HEK293 (cell line): ENCODE results near the gene ZNF611.

Experiments
- ZNF274 ChIP-seq, 2 experiments: fragments of 200-500 bp in 1 of 2; fragments of 450-650 bp in 1 of 2; sonication (Bioruptor generic) in 1 of 2; formaldehyde crosslinking in 1 of 2; IDR thresholded peaks; 2 replicates each; pipeline versions ENCODE4 v1.5.1 to v1.6.1; 2014 to 2016; ENCODE audit warnings: borderline replicate concordance in 1 of 2, inconsistent platforms in 1 of 2, low read length in 1 of 2, missing biosample characterization in 1 of 2, missing genetic modification characterization in 1 of 2
- ZNF639 ChIP-seq: fragments of 450-650 bp; formaldehyde crosslinking; IDR thresholded peaks from 2 replicates; pipeline ENCODE4 v1.5.1; 2016; ENCODE audit warnings: missing biosample characterization, missing genetic modification characterization
- ZNF670 ChIP-seq: fragments of 450-650 bp; formaldehyde crosslinking; IDR thresholded peaks from 2 replicates; pipeline ENCODE4 v1.5.1; 2016; ENCODE audit warnings: missing biosample characterization, missing genetic modification characterization, low read depth
- ZNF777 ChIP-seq: fragments of 450-650 bp; formaldehyde crosslinking; IDR thresholded peaks from 2 replicates; pipeline ENCODE4 v1.5.1; 2017; ENCODE audit warnings: missing biosample characterization, missing genetic modification characterization, borderline replicate concordance
- TF ChIP-seq, protein P1 (sequence below): fragments of 450-650 bp; formaldehyde crosslinking; IDR thresholded peaks from 2 replicates; pipeline ENCODE4 v1.5.1; 2016; ENCODE audit warnings: missing biosample characterization, missing genetic modification characterization
- TF ChIP-seq, protein P2 (sequence below): fragments of 450-650 bp; formaldehyde crosslinking; IDR thresholded peaks from 2 replicates; pipeline ENCODE4 v1.5.1; 2016; ENCODE audit warnings: missing biosample characterization, missing genetic modification characterization

DNA sequence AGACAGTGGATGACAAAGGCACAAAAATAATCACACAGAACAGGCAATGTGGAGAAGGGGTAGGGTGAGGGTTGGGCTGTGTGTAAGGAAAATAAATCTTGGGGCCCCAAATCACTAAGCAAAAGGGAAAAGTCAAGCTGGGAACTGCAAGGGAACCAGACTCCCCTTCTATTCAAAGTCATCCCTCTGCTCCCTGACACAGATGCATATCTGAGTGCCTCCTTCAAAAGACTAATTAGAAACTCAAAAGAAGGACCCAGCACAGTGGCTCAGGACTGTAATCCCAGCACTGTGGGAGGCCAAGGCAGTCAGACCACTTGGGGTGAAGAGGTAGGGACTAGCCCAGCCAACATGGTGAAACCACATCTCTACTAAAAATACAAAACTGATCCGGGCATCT lies 18.3 kb downstream of the ZNF611 start:
- no peak for TF ChIP-seq ZNF777 (tag by site-specific recombination)
- TF ChIP-seq ZNF274 (IDR thresholded peaks at IDR 0.05; ENCODE audit: low read length): no peak
- TF ChIP-seq ZNF274 (tag by site-specific recombination; IDR thresholded peaks at IDR 0.05; ENCODE audit: borderline replicate concordance): no peak
- TF ChIP-seq, protein P1, sequence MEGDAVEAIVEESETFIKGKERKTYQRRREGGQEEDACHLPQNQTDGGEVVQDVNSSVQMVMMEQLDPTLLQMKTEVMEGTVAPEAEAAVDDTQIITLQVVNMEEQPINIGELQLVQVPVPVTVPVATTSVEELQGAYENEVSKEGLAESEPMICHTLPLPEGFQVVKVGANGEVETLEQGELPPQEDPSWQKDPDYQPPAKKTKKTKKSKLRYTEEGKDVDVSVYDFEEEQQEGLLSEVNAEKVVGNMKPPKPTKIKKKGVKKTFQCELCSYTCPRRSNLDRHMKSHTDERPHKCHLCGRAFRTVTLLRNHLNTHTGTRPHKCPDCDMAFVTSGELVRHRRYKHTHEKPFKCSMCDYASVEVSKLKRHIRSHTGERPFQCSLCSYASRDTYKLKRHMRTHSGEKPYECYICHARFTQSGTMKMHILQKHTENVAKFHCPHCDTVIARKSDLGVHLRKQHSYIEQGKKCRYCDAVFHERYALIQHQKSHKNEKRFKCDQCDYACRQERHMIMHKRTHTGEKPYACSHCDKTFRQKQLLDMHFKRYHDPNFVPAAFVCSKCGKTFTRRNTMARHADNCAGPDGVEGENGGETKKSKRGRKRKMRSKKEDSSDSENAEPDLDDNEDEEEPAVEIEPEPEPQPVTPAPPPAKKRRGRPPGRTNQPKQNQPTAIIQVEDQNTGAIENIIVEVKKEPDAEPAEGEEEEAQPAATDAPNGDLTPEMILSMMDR (tag by site-specific recombination): no peak
- TF ChIP-seq, protein P2, sequence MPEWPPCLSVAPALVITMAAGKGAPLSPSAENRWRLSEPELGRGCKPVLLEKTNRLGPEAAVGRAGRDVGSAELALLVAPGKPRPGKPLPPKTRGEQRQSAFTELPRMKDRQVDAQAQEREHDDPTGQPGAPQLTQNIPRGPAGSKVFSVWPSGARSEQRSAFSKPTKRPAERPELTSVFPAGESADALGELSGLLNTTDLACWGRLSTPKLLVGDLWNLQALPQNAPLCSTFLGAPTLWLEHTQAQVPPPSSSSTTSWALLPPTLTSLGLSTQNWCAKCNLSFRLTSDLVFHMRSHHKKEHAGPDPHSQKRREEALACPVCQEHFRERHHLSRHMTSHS: no peak
- TF ChIP-seq ZNF670 (tag by site-specific recombination): no peak
- TF ChIP-seq ZNF639 (tag by site-specific recombination): no peak
